Mesodermal cell (in vitro differentiated cells): ENCODE measurements around the gene NDUFS4.
"Not testable (repeated sequence)": the region's sequence is repeated elsewhere in the genome, so short reads cannot be mapped to it uniquely, and the experiment has no call there.

Experiments used
- H3K27ac ChIP-seq: 2 replicates; pipeline ENCODE4 v1.7.0; 2013; ENCODE audit warnings: mild to moderate bottlenecking, low read depth, low read length, moderate library complexity; ENCODE audit not compliant: severe bottlenecking
- H3K36me3 ChIP-seq: 2 replicates; pipeline ENCODE4 v1.7.1; 2013; ENCODE audit warnings: mild to moderate bottlenecking, low read length, moderate library complexity; ENCODE audit not compliant: control insufficient read depth, insufficient read depth
- H3K4me1 ChIP-seq: one replicate; pipeline ENCODE4 v1.7.1; 2013; ENCODE audit warnings: mild to moderate bottlenecking, low read length; ENCODE audit not compliant: insufficient read depth, control insufficient read depth, poor library complexity, severe bottlenecking
- H3K4me3 ChIP-seq: 2 replicates; pipeline ENCODE4 v1.7.0; 2013; ENCODE audit warnings: low read length, control low read depth, mild to moderate bottlenecking; ENCODE audit not compliant: insufficient read depth, poor library complexity, severe bottlenecking; ENCODE audit errors: extremely low read depth
- H3K9me3 ChIP-seq: 2 replicates; pipeline ENCODE4 v1.7.1; 2013; ENCODE audit warnings: mild to moderate bottlenecking, low read length, moderate library complexity; ENCODE audit not compliant: control insufficient read depth
- WGBS, 2 experiments: methylation state at CpG; one replicate each; pipeline ENCODE4 v1.1.5; 2013; ENCODE audit warnings: missing lambda C conversion rate in 2 of 2; ENCODE audit not compliant: insufficient coverage in 2 of 2; 5-methylcytosine and 5-hydroxymethylcytosine counted together

The NDUFS4 gene

GRCh38 chr5:53694520-53695022, 134.1 kb downstream of the NDUFS4 start:
- peaks cover 22% of the 10 kb centered on the region for H3K9me3 ChIP-seq

GRCh38 chr5:53710405-53710804, 150.0 kb downstream of the NDUFS4 start:
- no CpG with 5 or more reads among the region's 1 CpG for WGBS, 2 experiments
- H3K27ac ChIP-seq, H3K4me3 ChIP-seq, H3K36me3 ChIP-seq, H3K4me1 ChIP-seq: not testable (repeated sequence)
- H3K9me3 ChIP-seq: peaks cover 15% of the 10 kb centered on the region

More at GRCh38 chr5:53694520-53695022, 134.1 kb downstream of the NDUFS4 start:
- Histone ChIP-seq H3K4me3 (no peak overlapping the region), H3K27ac (no peak overlapping the region), H3K36me3 (no peaks in the 10 kb centered on the region), H3K4me1 (no peaks in the 10 kb centered on the region)
- WGBS, 2 experiments: no CpG with 5 or more reads among the region's 1 CpG

- Histone ChIP-seq H3K4me3 (no peak overlapping the region), H3K4me1 (peaks cover 4% of the 10 kb centered on the region), H3K9me3 (peaks cover 8% of the 10 kb centered on the region), H3K27ac (no peak overlapping the region), H3K36me3 (no peaks in the 10 kb centered on the region)
- WGBS, 2 experiments: 82 to 91% methylated on average over 2 to 4 of the region's 4 CpGs
Observed at GRCh38 chr5:53712327-53712726, 151.9 kb downstream of the NDUFS4 start.

GRCh38 chr5:53713978-53714666, 153.7 kb downstream of the NDUFS4 start:
- H3K4me1 ChIP-seq: peaks cover 4% of the 10 kb centered on the region
- H3K27ac ChIP-seq: no peak overlapping the region
- H3K4me3 ChIP-seq: no peak overlapping the region
- peaks cover 8% of the 10 kb centered on the region for H3K9me3 ChIP-seq
- 83% methylated on average over 1 of the region's 3 CpGs; no CpG with 5 or more reads in 1 of the 2 experiments for WGBS, 2 experiments
- H3K36me3 ChIP-seq: no peaks in the 10 kb centered on the region

GRCh38 chr5:53714667-53715010, 154.2 kb downstream of the NDUFS4 start:
- H3K4me3 ChIP-seq: no peak overlapping the region
- H3K9me3 ChIP-seq: peaks cover 8% of the 10 kb centered on the region
- no peak overlapping the region for H3K27ac ChIP-seq
- no peaks in the 10 kb centered on the region for H3K36me3 ChIP-seq
- peaks cover 4% of the 10 kb centered on the region for H3K4me1 ChIP-seq

- no peaks in the 10 kb centered on the region for H3K9me3 ChIP-seq
- H3K4me1 ChIP-seq: no peaks in the 10 kb centered on the region
- 86 to 100% methylated on average over 1 to 2 of the region's 3 CpGs for WGBS, 2 experiments
- H3K36me3 ChIP-seq: no peaks in the 10 kb centered on the region
- no peak overlapping the region for H3K27ac ChIP-seq
- H3K4me3 ChIP-seq: no peak overlapping the region
Observed at GRCh38 chr5:53726121-53726520, 165.7 kb downstream of the NDUFS4 start.

- Histone ChIP-seq H3K9me3 (no peaks in the 10 kb centered on the region), H3K36me3 (no peaks in the 10 kb centered on the region), H3K4me1 (no peaks in the 10 kb centered on the region), H3K27ac (no peak overlapping the region), H3K4me3 (no peak overlapping the region)
- WGBS, 2 experiments: 100% methylated on average over 1 of the region's 1 CpG; no CpG with 5 or more reads in 1 of the 2 experiments
Observed at GRCh38 chr5:53730943-53731342, 170.5 kb downstream of the NDUFS4 start.
